HG02973 (cell line): ENCODE results near the gene CACTIN.
"Not testable (repeated sequence)": the region's sequence is repeated elsewhere in the genome, so short reads cannot be mapped to it uniquely, and the experiment has no call there.

Source experiments
- ATAC-seq: cut with Tn5 transposase; IDR thresholded peaks from one replicate; pipeline ENCODE4 v1.9.1; 2021; ENCODE audit warnings: moderate library complexity; ENCODE audit not compliant: unreplicated experiment

Gene CACTIN

GRCh38 chr19:3595521-3596061 lies 31.0 kb downstream of the CACTIN start:
- no peak for ATAC-seq

- ATAC-seq, result no peak
These were observed 33.4 kb downstream of the CACTIN start for GRCh38 chr19:3593156-3593555.

GRCh38 chr19:3591876-3592613 lies 34.5 kb downstream of the CACTIN start:
- no peak for ATAC-seq

GRCh38 chr19:3590991-3591659 lies 35.5 kb downstream of the CACTIN start:
- ATAC-seq, result no peak

- no peak for ATAC-seq
These were observed 36.6 kb downstream of the CACTIN start for GRCh38 chr19:3589949-3590348.

- no peak for ATAC-seq
These were observed 37.2 kb downstream of the CACTIN start for GRCh38 chr19:3589439-3589838.

- no peak for ATAC-seq
These were observed 39.8 kb downstream of the CACTIN start for GRCh38 chr19:3586707-3587346.

GRCh38 chr19:3586127-3586626 lies 40.4 kb downstream of the CACTIN start:
- no peak for ATAC-seq

GRCh38 chr19:3585301-3586126 lies 41.1 kb downstream of the CACTIN start, which contains the start of gene GIPC3:
TSS of gene GIPC3 (plus strand) at chr19:3585478. CDS start at chr19:3585598, 120 bp downstream.
- no peak for ATAC-seq

GRCh38 chr19:3584036-3584802 lies 42.4 kb downstream of the CACTIN start:
- not testable (repeated sequence) for ATAC-seq

GRCh38 chr19:3581792-3582191 lies 44.8 kb downstream of the CACTIN start:
- ATAC-seq, result not testable (repeated sequence)

- no peak for ATAC-seq
These were observed 46.2 kb downstream of the CACTIN start for GRCh38 chr19:3580156-3580934.

- no peak for ATAC-seq
These were observed 48.2 kb downstream of the CACTIN start for GRCh38 chr19:3578390-3578789.

GRCh38 chr19:3577723-3578344 lies 48.8 kb downstream of the CACTIN start:
- ATAC-seq, result no peak

- no peak for ATAC-seq
These were observed 49.7 kb downstream of the CACTIN start for GRCh38 chr19:3576696-3577443.

- no peak for ATAC-seq
These were observed 50.5 kb downstream of the CACTIN start for GRCh38 chr19:3575949-3576673.

GRCh38 chr19:3575260-3575741 lies 51.3 kb downstream of the CACTIN start:
- ATAC-seq, result no peak
